K562 (cell line): ENCODE results near the gene CAST. TPM values are rescaled to one million over a fixed set of nuclear protein-coding genes. Genes with fewer than 3 reads are reported as not detected.

Experiments
- BCL6 ChIP-seq: fragments of 250-450 bp; sonication (Bioruptor Pico); IDR thresholded peaks from 2 replicates; pipeline ENCODE4 v1.4.0; 2020
- CBX1 ChIP-seq: sonication (generic); IDR thresholded peaks from 2 replicates; pipeline ENCODE4 v1.6.1; 2016; ENCODE audit warnings: antibody characterized with exemption, low read depth, mild to moderate bottlenecking
- CREBBP ChIP-seq: IDR thresholded peaks from one replicate; pipeline ENCODE4 v1.6.1; 2012; ENCODE audit warnings: low read depth, mild to moderate bottlenecking, control low read depth, inconsistent platforms, low read length
- CTBP1 ChIP-seq: fragments of 450-650 bp; IDR thresholded peaks from 2 replicates; pipeline ENCODE4 v1.6.1; 2016; ENCODE audit warnings: borderline replicate concordance
- E2F4 ChIP-seq: sonication (generic); formaldehyde crosslinking; IDR thresholded peaks from 2 replicates; pipeline ENCODE4 v1.8.0; 2022; ENCODE audit warnings: mild to moderate bottlenecking, low read depth, missing genetic modification reagents
- E4F1 ChIP-seq: fragments of 250-450 bp; sonication (Bioruptor Pico); IDR thresholded peaks from 2 replicates; pipeline ENCODE4 v1.5.0; 2021; ENCODE audit warnings: mild to moderate bottlenecking, borderline replicate concordance
- HIVEP1 ChIP-seq: fragments of 250-450 bp; sonication (Bioruptor Pico); IDR thresholded peaks from 2 replicates; pipeline ENCODE4 v1.4.0; 2020; ENCODE audit warnings: mild to moderate bottlenecking
- RCOR1 ChIP-seq, 2 experiments: IDR thresholded peaks; 2 replicates each; pipeline ENCODE4 v1.6.1; 2012; ENCODE audit warnings: low read depth in 2 of 2, low read length in 2 of 2, borderline replicate concordance in 1 of 2, improper control_type of control experiment in 1 of 2
- TAF9B ChIP-seq: fragments of 450-650 bp; IDR thresholded peaks from 2 replicates; pipeline ENCODE4 v1.6.1; 2018; ENCODE audit warnings: mild to moderate bottlenecking; ENCODE audit not compliant: partially characterized antibody
- TCF7 ChIP-seq: sonication (generic); IDR thresholded peaks from 2 replicates; pipeline ENCODE4 v1.6.1; 2016; ENCODE audit warnings: antibody characterized with exemption, borderline replicate concordance
- ZBTB43 ChIP-seq: sonication (generic); formaldehyde crosslinking; IDR thresholded peaks from 2 replicates; pipeline ENCODE4 v1.8.0; 2023; ENCODE audit warnings: mild to moderate bottlenecking, missing genetic modification reagents
- ZNF232 ChIP-seq: sonication (generic); formaldehyde crosslinking; IDR thresholded peaks from 2 replicates; pipeline ENCODE4 v1.8.0; 2022; ENCODE audit warnings: mild to moderate bottlenecking, missing genetic modification reagents
- ZNF347 ChIP-seq: fragments of 450-650 bp; formaldehyde crosslinking; IDR thresholded peaks from 2 replicates; pipeline ENCODE4 v1.4.0; 2020; ENCODE audit warnings: low read depth, mild to moderate bottlenecking, moderate library complexity
- ZNF518B ChIP-seq: fragments of 250-450 bp; sonication (Bioruptor Pico); IDR thresholded peaks from 2 replicates; pipeline ENCODE4 v1.5.0; 2021; ENCODE audit warnings: mild to moderate bottlenecking, moderate library complexity
- ZNF830 ChIP-seq: fragments of 250-450 bp; sonication (Bioruptor Pico); IDR thresholded peaks from 2 replicates; pipeline ENCODE4 v1.5.0; 2021; ENCODE audit warnings: mild to moderate bottlenecking
- polyA plus RNA-seq, 8 experiments: library from polyadenylated mRNA; depleted of rRNA in 4 of 8; stranded (reverse) in 5 of 8; unstranded in 3 of 8; fragments of >200 nt; fragmentation: Nextera tagmentation in 2 of 8; fragmentation: Illumina TruSeq in 1 of 8; extraction: Ambion mirVana in 2 of 8; extraction: Trizol in 1 of 8; gene quantifications; 2 replicates each; pipeline versions ENCODE4 v1.2.1 to v1.2.3, GENCODE V29; 2011 to 2014; ENCODE audit warnings: inconsistent platforms in 1 of 8, missing spikeins in 1 of 8
- total RNA-seq, 7 experiments: library from RNA; depleted of rRNA in 6 of 7; stranded (reverse); fragments of >200 nt in 6 of 7; fragmentation: Illumina TruSeq in 2 of 7; extraction: Trizol in 2 of 7; gene quantifications; 2 replicates each; pipeline versions ENCODE4 v1.2.1 to v1.2.3, GENCODE V29; 2011 to 2021; ENCODE audit warnings: low replicate concordance in 1 of 7

The CAST gene
- total and polyA plus RNA-seq, 9 of the 15 experiments (the other 6 are each of a cell fraction or from before 2014, with no cell fraction given): 55.5 to 136 (median 86.1) TPM

GRCh38 chr5:96733771-96734500, 71.8 kb downstream of the CAST start (continued):
- TF ChIP-seq ZBTB43 (CRISPR knock-in tag) (no peak), E4F1 (CRISPR knock-in tag) (no peak), E2F4 (CRISPR knock-in tag) (no peak), RCOR1 (IDR thresholded peaks at IDR 0.05; ENCODE audit: borderline replicate concordance in 1 of 2, low read depth in 2 of 2, low read length in 2 of 2) (0 out of 4 replicates have a peak, but pooled peaks of 1 of the 2 experiments have one; percentile 31), CTBP1 (peak; percentile 58), CBX1 (no peak), CREBBP (no peak), TCF7 (no peak), ZNF232 (CRISPR knock-in tag) (no peak), ZNF347 (CRISPR knock-in tag) (no peak), TAF9B (no peak), ZNF518B (CRISPR knock-in tag) (no peak), BCL6 (CRISPR knock-in tag) (no peak), ZNF830 (no peak), HIVEP1 (CRISPR knock-in tag) (no peak)
